ENCODE results near the gene ENDOD1.

Gene ENDOD1

DNA sequence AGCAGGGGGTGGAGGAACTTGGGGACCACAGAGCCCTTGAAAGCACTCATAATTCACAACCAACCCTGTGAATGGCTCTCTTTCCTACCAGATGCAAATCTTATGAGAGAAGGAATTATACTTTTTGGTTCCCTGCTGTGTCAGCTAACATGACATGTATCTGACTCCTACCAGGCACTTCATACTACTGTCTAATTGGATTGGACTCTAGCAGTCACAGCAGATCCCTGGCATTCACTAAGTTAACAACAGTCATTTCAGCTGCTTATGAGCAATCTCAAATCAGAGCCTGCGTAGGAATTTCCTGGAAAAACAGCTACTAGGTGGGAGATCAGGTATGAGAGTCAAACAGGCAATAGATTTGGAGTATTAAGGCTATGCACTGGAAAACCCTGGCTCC, 11.1 kb upstream of the ENDOD1 start:
- DNase-seq: no peak

DNA sequence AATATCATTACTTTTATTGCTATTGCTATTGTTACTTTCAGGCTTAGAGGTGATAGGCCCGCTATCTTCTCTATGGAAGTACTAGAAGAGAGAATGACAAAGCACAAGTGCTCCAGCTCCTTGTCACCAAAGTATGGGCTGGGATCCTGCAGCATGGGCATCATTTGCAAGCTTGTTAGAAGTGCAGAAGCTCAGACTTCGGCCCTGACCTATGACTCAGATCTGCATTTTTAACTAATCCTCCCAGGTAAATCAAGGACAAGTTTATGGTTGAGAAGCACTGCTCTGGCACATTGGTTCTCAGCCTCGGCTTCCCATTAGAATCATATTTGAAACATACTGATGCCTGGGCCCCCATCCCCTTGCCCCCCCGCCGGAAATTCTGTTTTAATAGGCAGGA, 8.6 kb upstream of the ENDOD1 start:
- no peak for DNase-seq

DNA sequence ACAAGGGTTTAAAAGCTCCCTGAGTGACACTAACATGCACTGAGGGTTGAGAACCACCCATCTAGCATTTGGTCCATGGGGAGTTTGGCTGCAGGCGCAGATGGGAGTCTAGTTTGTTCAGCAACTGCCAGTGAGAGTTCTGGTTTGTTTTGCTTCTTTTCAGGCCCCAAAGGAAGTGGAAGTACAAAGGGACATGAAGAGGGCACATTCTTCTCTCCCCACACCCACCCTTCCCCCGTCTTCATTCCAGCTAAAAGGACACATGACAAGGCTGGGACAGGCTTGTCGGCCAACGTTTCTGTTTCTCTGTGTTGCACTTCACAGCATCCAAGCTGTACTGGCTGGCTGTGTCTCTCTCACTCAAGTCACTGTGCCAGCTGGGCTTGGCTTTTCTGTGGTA, 8.2 kb upstream of the ENDOD1 start:
- DNase-seq: no peak

DNA sequence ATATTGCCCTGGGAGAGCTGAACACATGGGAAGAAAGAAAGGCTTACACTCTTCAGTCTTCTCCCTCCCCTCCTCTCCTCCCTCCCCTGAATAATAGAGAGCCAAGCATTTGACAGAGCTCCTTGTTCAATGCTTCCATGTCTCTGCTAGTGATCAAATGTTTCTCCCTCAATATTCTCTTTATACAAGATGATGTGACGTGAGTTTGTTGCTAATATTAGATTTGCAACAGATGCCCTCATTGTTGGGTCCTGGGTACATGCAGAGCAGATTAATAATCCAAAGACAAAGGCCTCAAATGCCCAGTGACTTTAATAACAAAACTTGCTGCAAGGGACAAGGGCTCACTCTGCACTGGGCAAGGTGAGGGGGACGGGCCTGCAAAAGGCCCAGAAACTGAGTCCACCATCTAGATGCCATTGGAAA, 7.1 kb upstream of the ENDOD1 start:
- DNase-seq: no peak

DNA sequence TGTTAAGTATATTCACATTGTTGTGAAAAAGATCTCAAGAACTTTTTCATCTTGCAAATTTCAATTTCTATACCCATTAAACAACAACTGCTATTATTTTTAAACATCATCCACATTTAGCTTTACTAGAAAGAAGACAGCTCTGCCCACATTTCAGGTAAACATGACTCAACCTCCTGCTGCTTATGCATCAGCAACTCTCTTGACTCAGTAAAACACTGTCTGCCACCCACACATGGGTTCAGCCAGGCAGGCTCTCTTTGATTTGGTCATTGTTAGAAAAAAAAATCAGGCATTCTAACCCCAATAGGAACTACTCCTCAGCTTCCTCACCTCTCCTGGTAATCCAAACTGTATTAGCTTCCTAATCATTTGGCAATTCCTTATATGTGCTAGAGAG, 5.1 kb upstream of the ENDOD1 start:
- peak in 1 of 2 experiments; percentile 26 for DNase-seq

DNA sequence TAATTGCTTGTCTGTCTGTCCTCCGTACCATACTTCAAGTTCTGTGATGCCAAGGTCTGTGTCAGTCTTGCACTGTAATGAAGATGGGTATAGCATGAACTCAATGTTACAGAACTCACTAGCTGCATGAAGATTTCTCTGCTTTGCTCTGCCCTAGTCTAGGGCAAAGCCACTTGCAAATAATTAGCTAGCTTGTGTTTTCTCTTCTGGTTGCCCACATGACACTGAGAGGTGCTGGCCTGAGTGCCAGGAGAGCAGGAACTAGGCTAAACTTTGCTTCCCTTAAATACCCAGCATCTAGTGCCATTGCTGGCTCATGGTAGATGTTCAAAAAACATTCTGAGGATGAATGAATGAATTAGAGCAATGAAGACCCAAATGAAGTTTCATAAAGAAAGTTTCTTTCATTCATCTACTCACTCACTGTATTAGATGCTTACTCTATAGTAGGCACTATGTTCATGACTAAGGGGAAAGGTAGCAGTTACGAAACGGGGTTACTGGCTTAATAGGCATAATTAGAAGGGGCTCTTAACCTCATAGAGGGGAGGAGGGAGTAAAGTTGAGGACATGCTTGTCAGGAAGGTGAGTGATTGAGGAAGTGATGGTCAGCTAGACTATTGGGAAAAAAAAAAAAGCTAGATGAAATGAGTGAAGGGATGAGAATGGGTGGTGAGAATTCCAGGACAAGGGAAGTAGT, 4.4 kb upstream of the ENDOD1 start:
- DNase-seq: no peak

DNA sequence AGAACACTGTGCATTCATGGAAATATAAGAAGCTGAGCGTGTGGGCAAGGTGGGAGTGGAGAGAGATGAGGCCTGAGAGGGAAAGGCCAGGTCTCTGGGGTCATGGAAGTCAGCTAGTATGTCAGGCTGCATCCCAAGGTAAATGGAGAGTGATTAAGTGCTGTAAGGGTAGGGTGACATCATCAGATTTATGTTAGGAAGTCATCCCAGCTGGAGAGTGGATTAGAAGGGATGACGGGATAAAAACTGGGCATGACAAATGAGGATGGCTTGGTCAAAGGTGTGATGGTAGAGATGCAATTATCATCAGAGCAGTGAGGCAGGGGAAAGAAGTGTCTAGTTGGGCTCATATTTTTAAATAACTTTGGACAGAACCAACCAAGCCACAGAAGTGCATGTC, 3.5 kb upstream of the ENDOD1 start:
- no peak for DNase-seq

DNA sequence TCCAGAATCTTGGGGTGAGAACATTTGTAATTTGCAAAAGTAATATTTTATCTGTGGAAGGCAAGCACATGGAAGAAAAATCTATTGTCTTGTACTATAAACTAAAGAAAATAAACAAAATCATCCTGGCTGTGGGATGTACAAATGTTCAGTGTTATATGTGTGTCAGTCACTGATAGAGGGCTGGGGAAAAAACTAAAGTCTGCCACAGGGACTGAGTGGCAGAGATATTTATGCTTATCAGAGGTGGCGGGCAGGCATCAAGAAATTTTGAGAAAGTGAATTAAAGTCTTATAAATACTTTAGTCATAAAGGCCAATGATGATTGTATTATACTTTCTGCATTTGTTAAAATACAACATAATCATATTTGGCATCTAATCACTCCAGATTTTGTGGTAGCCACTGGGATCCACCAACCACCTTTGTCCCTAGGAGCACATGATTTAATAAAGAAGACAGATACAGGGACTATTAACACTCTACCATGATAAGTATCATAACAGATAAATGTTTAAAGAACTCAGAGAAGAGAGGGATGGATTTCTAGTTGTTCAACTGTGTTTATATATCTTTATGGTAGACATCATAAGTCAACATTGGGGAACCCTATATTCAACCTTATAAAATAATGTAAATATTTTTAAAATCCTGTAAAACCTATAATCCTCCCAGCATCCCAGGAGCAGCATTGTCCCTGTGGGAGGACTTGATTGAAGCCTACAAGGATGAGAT, 2.6 kb upstream of the ENDOD1 start:
- DNase-seq: no peak

DNA sequence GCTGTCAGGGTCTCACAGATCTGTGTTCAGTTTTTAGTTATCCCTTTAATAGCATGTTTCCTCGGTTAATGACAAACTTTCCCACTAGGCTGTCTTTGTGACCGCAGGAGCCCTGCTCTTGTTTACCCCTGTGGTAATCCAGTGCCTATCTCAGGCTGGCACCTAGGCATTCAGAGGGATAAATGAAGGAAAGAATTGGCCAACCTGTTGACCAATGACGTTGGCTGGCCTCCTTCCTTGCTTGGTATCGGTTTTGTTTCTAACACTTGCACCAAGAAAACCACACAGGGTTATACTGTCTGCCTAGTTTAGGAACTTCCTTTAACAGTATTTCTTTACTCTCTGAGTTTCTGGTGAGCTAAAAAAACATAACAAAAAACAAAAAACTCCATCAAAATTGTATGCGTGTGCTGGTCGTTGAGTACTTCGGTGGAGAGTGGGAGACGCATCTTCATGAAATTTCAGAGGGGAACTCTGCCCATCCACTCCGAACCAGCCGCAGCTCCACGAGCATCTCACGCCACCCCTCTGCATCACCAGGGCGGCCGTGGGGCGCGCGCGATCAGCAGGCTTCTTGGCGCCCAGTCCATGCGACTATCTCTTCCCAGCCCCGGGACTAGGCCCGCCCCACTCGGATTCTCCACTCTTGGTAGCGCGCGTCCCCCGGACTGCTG, 563 bp upstream of the ENDOD1 start:
- DNase-seq: peak in 1 of 2 experiments; percentile 58

DNA sequence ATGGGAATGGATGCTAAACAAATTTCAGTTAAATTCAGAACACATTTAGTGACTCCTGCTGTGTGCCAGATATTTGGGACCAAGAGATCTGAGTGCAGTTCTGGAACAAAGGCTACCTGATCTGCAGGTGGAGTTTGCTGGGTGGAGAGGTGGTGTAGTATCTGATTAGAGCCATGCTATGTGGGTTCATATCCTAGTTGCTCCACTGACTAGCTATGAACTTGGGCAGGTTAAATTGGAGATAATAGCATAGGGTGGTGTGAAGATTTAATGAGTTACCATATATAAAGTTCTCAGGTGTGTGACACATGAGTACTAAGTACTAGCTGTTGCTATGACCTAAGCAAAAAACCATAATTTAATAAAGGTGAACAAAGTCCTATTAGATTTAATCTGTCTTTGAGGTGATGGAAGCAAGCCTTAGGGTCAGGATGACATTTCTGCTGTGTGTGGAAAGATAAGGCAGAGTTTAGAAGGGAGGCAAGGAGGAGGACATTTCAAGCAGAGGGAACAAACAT, 2.1 kb downstream of the ENDOD1 start:
- no peak for DNase-seq

DNA sequence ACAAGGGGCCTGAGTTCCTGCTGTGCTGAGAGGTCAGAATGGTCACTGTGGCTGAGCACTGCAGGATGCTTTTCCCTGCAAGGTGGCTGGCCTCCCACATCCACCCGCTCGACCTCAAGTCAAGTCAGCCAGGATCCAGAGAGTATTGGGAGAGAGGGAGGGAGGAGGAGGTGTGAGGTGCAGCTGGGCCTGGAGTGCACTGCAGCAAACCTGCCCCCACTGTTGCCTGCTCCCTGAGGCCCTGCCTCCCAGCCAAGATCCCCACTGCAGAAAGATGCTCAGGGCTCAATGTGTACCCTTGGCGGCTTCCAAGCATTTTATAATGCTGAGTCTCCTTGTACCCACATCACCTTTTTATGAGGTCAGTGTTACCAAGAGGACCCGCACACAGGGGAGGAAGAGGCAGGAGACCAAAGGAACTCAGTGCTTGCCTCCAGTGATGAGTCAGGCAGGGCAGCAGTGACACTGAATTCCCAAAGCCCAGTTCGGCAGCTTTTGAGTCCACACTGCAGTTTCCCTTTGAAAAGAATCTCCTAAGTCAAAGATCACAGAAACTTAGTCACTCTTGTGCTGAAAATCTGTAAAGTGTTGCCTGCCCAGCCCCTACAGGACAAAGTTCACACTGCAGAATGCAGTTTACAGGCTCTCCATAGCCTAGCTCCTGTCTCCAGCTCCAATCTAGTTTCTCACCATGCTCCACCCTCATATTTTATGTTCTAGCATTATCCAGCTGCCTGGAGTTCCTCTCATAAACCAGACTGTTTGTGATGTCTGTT, 3.1 kb downstream of the ENDOD1 start:
- DNase-seq: peak; percentile 26 to 34

DNA sequence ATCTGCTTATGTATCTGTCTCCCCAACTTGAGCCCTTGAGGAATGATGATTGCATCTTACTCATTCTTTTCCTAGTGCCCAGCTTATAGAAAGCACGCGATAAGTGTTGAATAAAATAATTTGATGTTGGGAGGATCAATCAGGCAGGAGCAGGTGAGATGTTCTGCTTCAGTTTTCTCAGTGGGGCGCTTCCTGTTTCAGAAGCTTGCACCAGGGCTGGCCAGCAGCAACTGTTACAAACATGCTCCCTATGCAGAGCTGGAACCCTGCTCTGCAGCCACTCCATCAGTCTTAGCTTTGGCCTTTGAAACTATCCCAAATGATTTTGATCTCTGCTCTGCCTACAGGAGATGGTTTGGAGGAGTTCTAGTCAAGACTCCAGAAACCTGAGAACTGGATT, 3.9 kb downstream of the ENDOD1 start:
- no peak for DNase-seq

DNA sequence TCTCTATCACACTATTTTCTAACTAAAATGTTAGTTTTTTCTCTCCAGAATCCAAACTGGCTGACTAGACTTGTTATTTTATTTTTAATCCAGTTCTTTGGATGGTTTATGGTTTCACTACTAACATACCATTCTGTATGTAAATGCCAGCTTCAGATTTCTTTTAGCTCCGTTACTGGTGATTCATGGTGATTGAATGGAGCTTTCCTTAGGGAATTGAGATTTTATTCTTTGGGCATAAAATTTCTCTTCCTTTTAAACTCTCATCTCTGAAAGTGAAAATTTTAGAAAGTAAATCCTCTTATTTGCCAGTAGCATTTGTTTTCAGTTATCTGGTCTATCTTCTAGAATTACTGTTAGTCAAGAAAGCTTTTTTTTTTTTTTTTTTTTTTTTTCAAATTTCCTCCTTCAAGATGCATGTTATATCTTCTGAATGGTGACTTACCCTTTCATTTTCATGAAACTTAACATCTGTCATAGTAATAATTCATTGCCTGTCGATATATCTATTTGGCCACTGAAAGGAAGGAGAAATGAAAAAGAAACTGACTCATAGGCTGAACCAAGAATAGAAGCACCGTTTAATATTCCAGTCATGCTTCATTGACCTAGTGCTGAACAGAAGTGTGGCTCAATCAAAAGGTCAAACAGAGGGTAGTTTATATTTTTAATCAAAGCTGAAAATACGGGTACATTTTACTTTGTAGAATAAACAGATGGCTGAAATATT, 6.4 kb downstream of the ENDOD1 start:
- no peak for DNase-seq

DNA sequence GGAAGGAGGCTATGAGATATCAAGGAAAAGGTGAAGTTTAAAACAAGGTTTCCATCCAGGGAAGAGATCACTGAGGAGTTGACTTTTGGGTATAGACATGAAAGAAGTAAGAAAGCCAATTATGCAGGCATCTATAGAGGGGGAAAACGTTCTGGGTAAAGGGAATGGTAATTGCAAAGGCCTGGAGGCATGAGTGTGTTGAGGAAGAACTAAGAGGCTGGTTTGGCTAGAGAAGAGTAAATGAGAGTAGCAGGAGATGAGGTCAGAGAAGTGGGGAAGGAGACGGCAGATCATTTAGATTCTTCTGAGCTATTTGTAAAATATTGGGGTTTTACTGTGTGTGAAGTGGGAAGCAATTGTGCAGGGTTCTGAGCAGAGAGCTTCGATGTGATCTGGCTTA, 7.6 kb downstream of the ENDOD1 start:
- no peak for DNase-seq

DNA sequence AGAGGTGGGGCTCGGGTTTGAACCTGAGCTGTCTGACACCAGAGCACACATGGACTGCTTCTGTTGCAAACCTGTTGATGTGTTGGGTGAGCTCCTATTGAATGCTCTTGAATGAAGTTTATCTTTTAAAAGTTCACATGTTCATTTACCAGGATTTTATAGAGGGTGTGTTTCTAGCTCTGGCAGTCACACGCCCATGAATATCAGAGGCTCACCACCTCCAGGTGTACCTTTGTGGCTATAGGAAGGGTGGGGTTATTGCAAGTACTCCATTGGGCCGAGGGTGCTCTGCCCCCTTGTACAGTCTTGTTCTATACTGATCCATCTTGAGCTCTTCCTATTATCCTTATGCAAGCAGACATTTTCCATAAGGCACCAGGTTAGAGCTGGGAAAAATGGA, 9.2 kb downstream of the ENDOD1 start:
- no peak for DNase-seq

DNA sequence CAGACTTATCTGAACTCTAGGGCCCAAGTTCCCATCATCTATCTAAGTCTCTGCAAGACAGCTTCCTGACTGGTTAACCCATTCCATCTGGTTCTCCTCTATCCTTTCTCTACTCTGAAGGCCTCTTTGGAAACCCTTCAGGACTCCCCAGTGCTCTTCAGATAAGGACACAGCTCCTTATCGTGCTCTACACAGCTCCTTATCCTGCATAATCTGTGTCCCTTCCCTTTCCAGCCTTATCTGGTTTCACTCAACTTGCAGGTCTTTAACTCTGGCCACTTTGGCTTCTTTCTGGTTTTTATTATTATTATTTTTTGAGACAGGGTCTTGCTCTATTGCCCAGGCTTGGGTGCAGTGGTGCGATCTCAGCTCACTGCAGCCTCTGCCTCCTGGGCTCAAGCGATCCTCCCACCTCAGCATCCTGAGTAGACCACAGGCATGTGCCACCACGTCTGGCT, 10.6 kb downstream of the ENDOD1 start:
- no peak for DNase-seq

DNA sequence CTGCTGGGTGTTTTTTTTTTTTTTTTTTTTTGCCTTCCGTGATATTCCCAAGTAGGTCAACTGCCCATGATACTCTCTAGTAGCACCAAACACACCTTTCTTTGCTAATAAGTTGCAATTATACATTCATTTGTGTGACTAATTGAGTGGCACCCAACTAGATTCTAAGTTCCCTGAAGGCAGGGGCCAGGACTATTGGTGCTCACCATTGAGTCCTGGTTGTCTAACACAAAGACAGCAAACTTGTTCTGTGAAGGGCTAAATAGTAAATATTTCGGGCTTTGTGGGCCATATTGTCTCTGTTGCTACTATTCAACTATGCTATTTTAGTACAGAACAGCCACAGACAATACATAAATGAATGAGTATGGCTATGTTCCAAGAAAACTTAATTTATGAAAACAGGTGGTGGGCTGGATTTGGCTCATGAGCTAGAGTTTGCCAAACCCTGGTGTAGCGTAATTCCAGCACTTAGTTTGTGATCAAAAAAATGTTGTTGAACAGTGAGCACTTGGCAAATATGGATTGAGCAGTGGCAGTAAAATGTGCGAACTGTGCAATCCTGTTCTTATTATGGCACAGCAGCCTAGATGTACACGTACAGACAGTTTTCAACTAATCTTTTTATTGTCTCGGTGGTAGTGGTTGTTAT, 11.3 kb downstream of the ENDOD1 start:
- DNase-seq: no peak

DNA sequence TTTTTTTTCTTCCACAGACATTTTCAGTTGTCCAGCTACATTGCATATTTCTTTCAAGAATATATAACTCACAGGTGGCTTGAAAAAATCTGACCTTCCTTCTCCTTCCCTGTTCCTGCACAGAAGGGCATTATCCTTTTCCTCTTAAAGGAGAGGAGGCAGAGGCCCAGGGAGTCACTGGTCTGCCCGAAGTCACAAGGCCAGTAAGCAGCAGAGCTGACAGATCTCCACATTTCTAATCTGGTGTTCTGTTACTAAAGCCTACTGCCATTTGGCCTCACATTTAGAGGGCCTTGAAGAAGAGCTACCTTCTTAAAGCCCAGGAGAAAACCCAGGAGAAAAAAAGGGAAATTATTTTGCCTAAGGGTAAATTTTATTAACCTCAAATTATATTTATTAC, 12.3 kb downstream of the ENDOD1 start:
- DNase-seq: no peak

DNA sequence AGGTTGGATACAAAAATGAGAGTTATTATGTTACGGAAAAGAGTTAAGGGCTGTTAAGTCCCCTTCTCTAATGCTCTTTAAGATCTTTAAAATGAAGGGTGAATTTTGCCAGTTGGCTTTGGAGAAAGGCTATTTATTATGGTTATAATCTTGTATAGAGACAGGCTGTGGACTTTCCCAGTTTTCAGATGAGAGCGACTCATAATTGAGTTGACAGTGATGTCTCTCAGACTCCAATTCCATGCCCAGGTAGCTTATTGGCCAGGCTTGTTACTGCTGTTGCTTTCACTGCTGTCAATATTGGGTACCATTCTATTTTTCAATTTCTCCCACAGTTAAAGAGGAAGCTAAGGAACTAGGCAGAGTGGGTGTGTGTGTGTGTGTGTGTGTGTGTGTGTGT, 13.1 kb downstream of the ENDOD1 start:
- no peak for DNase-seq

DNA sequence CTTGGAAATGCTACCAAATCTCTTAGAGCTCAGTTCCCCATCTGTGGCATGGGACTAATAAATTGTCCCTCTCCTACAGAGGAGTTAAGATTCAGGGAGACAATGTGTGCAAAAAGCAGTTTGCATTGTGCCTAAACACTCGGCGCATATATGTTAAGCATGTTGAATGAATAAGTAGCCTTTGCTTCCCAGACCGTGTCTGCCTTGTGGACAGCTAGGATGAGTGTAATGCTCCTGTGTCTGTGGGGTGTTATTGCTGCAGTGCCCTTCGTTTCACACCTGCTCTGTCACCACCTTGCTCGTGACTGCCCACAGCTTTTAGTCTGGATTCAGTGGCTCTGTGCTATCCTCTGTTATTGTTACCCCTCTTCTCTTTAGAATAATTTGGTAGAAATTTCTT, 14.1 kb downstream of the ENDOD1 start:
- DNase-seq: no peak

DNA sequence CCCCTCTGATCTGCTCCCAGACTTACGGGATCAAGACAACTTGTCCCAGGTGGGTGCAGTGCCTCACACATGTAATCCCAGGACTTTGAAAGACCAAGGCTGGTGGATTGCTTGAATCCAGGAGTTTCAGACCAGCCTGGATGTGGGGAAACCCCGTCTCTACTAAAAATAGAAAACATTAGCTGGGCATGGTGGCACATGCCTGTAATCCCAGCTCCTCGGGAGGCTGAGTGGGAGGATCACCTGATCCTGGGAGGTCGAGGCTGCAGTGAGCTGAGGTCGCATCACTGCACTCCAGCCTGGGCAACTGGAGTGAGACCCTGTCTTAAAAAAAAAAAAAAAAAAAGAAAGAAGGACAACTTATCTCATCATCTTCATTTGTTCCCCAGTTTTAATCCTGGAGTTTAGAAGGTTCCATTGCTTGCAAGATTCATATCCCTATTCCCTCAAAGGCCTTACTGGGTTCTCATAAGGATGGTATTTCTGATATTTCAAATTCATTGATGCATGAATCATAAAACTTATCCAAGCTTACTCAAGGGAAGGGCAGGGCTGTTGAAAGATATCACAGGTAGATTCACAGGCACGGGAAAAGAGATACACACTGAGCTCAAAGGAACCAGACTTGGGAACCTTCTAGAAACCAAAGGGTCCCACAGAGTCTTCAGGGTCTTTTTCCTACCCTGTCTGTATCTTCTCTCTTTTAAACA, 14.6 kb downstream of the ENDOD1 start:
- DNase-seq: no peak
